CD4-positive, CD25-positive, alpha-beta regulatory T cell (primary cell): ENCODE data around the gene FOXR1. TPM values are rescaled to one million over a fixed set of nuclear protein-coding genes. Genes with fewer than 3 reads are reported as not detected.
A peak's percentile ranks its signal among the peaks of the same experiment; 100 is the strongest.
"Not testable (repeated sequence)": the region's sequence is repeated elsewhere in the genome, so short reads cannot be mapped to it uniquely, and the experiment has no call there.

ENCODE experiments used
- ATAC-seq, 2 donors: fragments of 150-1000 bp; cut with Tn5 transposase; one replicate each; pipeline ENCODE4 v1.10.0; 2021; ENCODE audit warnings: low read depth in 2 of 2, moderate number of reproducible peaks in 2 of 2, moderate library complexity in 1 of 2
- DNase-seq, 3 donors: peaks; one replicate each; pipeline versions ENCODE4 v3.0.0 to v3.0.0-alpha.2; 2012 to 2022; ENCODE audit warnings: mixed read lengths in 1 of 3
- H3K27ac ChIP-seq: one replicate; pipeline ENCODE4 v1.7.0; 2013; ENCODE audit warnings: mild to moderate bottlenecking, low read length; ENCODE audit not compliant: insufficient read depth, poor library complexity, severe bottlenecking
- H3K27me3 ChIP-seq: one replicate; pipeline ENCODE4 v1.7.0; 2013; ENCODE audit warnings: low read length; ENCODE audit not compliant: control insufficient read depth, insufficient read depth
- H3K36me3 ChIP-seq: one replicate; pipeline ENCODE4 v1.7.0; 2013; ENCODE audit warnings: mild to moderate bottlenecking, low read length, moderate library complexity; ENCODE audit not compliant: control insufficient read depth, insufficient read depth
- H3K4me1 ChIP-seq: 2 replicates; pipeline ENCODE4 v1.7.0; 2013; ENCODE audit warnings: mild to moderate bottlenecking, low read length; ENCODE audit not compliant: insufficient read depth, control insufficient read depth, poor library complexity, severe bottlenecking
- H3K4me3 ChIP-seq: one replicate; pipeline ENCODE4 v1.7.0; 2013; ENCODE audit warnings: low read depth, mild to moderate bottlenecking, low read length, moderate library complexity
- H3K9me3 ChIP-seq, 2 experiments: 1 replicate in 1 of 2; 2 replicates in 1 of 2; pipeline ENCODE4 v1.7.0; 2013; ENCODE audit warnings: low read length in 2 of 2, mild to moderate bottlenecking in 1 of 2, moderate library complexity in 1 of 2; ENCODE audit not compliant: control insufficient read depth in 2 of 2
- H3K27ac Mint-ChIP-seq, 3 donors: one replicate each; pipeline ENCODE4 v1.8.0; 2020 to 2022; ENCODE audit warnings: mild to moderate bottlenecking in 3 of 3, mixed read lengths in 3 of 3, moderate library complexity in 2 of 3
- H3K27me3 Mint-ChIP-seq: one replicate; pipeline ENCODE4 v1.8.0; 2022; ENCODE audit warnings: mild to moderate bottlenecking, mixed read lengths
- H3K36me3 Mint-ChIP-seq: one replicate; pipeline ENCODE4 v1.8.0; 2020; ENCODE audit warnings: mixed read lengths
- H3K4me1 Mint-ChIP-seq, 4 donors: one replicate each; pipeline ENCODE4 v1.8.0; 2020 to 2022; ENCODE audit warnings: mixed read lengths in 4 of 4, mild to moderate bottlenecking in 1 of 4
- H3K4me3 Mint-ChIP-seq, 4 donors: one replicate each; pipeline ENCODE4 v1.8.0; 2020 to 2022; ENCODE audit warnings: mild to moderate bottlenecking in 4 of 4, mixed read lengths in 4 of 4, moderate library complexity in 3 of 4
- H3K9me3 Mint-ChIP-seq, 7 donors: one replicate each; pipeline ENCODE4 v1.8.0; 2020 to 2022; ENCODE audit warnings: mixed read lengths in 7 of 7, mild to moderate bottlenecking in 3 of 7, moderate library complexity in 2 of 7
- polyA plus RNA-seq, 4 donors: library from polyadenylated mRNA; unstranded; fragments of 300-500 nt; fragmentation: Illumina TruSeq; gene quantifications; one replicate each; pipeline ENCODE4 v1.2.3, GENCODE V29; 2021
- total RNA-seq: library from RNA; stranded (reverse); gene quantifications from one replicate; pipeline ENCODE4 v1.2.3, GENCODE V29; 2022

FOXR1 gene
- total and polyA plus RNA-seq, 5 donors from 2014 or later = not detected

DNA sequence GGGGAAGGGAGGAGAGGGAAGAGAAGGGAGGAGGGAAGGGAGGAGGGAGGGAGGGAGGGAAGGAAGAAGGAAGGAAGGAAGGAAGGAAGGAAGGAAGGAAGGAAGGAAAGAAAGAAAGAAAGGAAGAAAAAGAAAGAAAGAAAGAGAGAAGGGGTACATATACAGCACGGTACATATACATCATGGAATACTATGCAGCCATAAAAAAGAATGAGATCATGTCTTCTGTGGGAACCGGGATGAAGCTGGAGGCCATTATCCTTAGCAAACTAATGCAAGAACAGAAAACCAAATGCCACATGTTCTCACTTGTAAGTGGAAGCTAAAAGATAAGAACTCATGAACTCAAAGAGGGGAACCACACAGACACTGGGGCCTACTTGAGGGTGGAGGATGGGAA is 2.1 kb upstream of the FOXR1 start:
- not testable (repeated sequence) for H3K27ac Mint-ChIP-seq, H3K27me3 ChIP-seq, H3K4me1 ChIP-seq, H3K9me3 ChIP-seq, H3K9me3 Mint-ChIP-seq, H3K27ac ChIP-seq, H3K4me1 Mint-ChIP-seq, H3K4me3 ChIP-seq, H3K4me3 Mint-ChIP-seq, H3K36me3 ChIP-seq, H3K36me3 Mint-ChIP-seq, DNase-seq, ATAC-seq
- peaks cover 21% of the 10 kb centered on the region for H3K27me3 Mint-ChIP-seq

DNA sequence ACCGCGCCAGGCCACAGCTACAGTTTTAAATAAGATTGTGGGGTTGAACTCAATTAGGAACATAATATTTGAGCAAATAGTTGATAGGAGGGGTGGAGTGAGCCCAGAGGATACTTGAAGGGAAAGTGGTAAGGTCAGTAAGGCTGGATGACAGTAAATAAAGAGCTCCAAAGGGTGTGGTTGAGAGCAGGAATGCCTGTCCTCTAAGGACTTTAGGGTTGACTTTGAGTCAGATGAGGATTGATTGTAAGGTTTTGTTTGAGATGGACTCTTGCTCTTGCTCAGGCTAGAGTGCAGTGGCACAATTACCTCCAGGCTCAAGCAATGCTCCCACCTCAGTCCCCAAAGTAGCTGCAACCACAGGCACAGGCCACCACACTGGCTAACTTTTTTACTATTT is 2.4 kb downstream of the FOXR1 start:
- no peak for DNase-seq
- Mint-ChIP-seq H3K9me3 (peaks cover 0 to 4% (median 0%) of the 10 kb centered on the region in 7 donors), H3K27me3 (peaks cover 23% of the 10 kb centered on the region), H3K27ac (no peak overlapping the region), H3K4me1 (peaks cover 0 to 2% (median 0%) of the 10 kb centered on the region in 4 donors), H3K36me3 (no peaks in the 10 kb centered on the region), H3K4me3 (no peak overlapping the region)
- Histone ChIP-seq H3K27ac (no peak overlapping the region), H3K9me3 (no peaks in the 10 kb centered on the region), H3K27me3 (peaks cover 5% of the 10 kb centered on the region), H3K4me1 (no peaks in the 10 kb centered on the region), H3K4me3 (no peak overlapping the region), H3K36me3 (no peaks in the 10 kb centered on the region)
- no peak for ATAC-seq

- Mint-ChIP-seq H3K36me3 (no peaks in the 10 kb centered on the region), H3K27me3 (peaks cover 10% of the 10 kb centered on the region), H3K4me1 (peaks cover 0 to 2% (median 0%) of the 10 kb centered on the region in 4 donors), H3K27ac (peak overlapping the region in 1 of 3 donors; percentile 27), H3K4me3 (no peak overlapping the region), H3K9me3 (peaks cover 0 to 3% (median 0%) of the 10 kb centered on the region in 7 donors)
- ATAC-seq = no peak
- no peaks in the 10 kb centered on the region for H3K4me1 ChIP-seq
- H3K27me3 ChIP-seq = peaks cover 5% of the 10 kb centered on the region
- no peaks in the 10 kb centered on the region for H3K9me3 ChIP-seq
- H3K36me3 ChIP-seq = no peaks in the 10 kb centered on the region
- no peak overlapping the region for H3K27ac ChIP-seq
- no peak for DNase-seq
- no peak overlapping the region for H3K4me3 ChIP-seq
These were observed 4.5 kb downstream of the FOXR1 start for GRCh38 chr11:118975771-118976709.

GRCh38 chr11:118979434-118979833 is 7.9 kb downstream of the FOXR1 start:
- DNase-seq = no peak

GRCh38 chr11:118980191-118980881 is 8.8 kb downstream of the FOXR1 start:
- H3K9me3 Mint-ChIP-seq = no peaks in the 10 kb centered on the region
- peaks cover 0 to 2% (median 0%) of the 10 kb centered on the region in 4 donors for H3K4me1 Mint-ChIP-seq
- H3K27me3 Mint-ChIP-seq = peaks cover 10% of the 10 kb centered on the region

More at GRCh38 chr11:118979434-118979833, 7.9 kb downstream of the FOXR1 start:
- peaks cover 10% of the 10 kb centered on the region for H3K27me3 Mint-ChIP-seq
- ATAC-seq = no peak
- no peaks in the 10 kb centered on the region for H3K36me3 Mint-ChIP-seq
- no peak overlapping the region for H3K4me3 ChIP-seq
- no peaks in the 10 kb centered on the region for H3K9me3 Mint-ChIP-seq
- H3K9me3 ChIP-seq = no peaks in the 10 kb centered on the region
- H3K27ac ChIP-seq = no peak overlapping the region
- H3K4me1 Mint-ChIP-seq = peaks cover 0 to 2% (median 0%) of the 10 kb centered on the region in 4 donors
- no peaks in the 10 kb centered on the region for H3K36me3 ChIP-seq
- no peak overlapping the region for H3K4me3 Mint-ChIP-seq
- H3K27me3 ChIP-seq = peaks cover 5% of the 10 kb centered on the region
- H3K4me1 ChIP-seq = no peaks in the 10 kb centered on the region
- H3K27ac Mint-ChIP-seq = no peak overlapping the region

DNA sequence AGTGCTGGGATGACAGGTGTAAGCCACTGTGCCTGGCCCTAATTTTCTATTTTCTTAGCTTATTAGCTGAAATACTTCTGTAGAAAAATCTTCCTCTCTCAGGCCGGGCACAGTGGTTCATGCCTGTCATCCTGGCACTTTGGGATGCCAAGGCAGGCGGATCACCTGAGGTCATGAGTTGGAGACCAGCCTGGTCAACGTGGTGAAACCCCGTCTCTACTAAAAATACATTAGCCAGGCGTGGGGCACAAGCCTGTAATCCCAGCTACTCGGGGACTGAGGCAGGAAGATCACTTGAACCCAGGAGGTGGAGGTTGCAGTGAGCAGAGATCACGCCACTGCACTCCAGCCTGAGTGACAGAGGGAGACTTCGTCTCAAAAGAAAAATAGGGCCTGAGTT is 12.8 kb downstream of the FOXR1 start:
- H3K27ac Mint-ChIP-seq, DNase-seq, H3K9me3 Mint-ChIP-seq, H3K27me3 ChIP-seq, H3K4me1 ChIP-seq, H3K27ac ChIP-seq, ATAC-seq, H3K27me3 Mint-ChIP-seq, H3K36me3 ChIP-seq, H3K4me3 ChIP-seq, H3K36me3 Mint-ChIP-seq, H3K9me3 ChIP-seq, H3K4me1 Mint-ChIP-seq, H3K4me3 Mint-ChIP-seq: not testable (repeated sequence)

More at GRCh38 chr11:118980191-118980881, 8.8 kb downstream of the FOXR1 start:
- Histone ChIP-seq H3K36me3 (no peaks in the 10 kb centered on the region), H3K27me3 (peaks cover 2% of the 10 kb centered on the region), H3K27ac (no peak overlapping the region), H3K9me3 (no peaks in the 10 kb centered on the region), H3K4me3 (no peak overlapping the region), H3K4me1 (no peaks in the 10 kb centered on the region)
- DNase-seq (no peak), ATAC-seq (no peak)
- Mint-ChIP-seq H3K27ac (no peak overlapping the region), H3K4me3 (no peak overlapping the region), H3K36me3 (no peaks in the 10 kb centered on the region)

DNA sequence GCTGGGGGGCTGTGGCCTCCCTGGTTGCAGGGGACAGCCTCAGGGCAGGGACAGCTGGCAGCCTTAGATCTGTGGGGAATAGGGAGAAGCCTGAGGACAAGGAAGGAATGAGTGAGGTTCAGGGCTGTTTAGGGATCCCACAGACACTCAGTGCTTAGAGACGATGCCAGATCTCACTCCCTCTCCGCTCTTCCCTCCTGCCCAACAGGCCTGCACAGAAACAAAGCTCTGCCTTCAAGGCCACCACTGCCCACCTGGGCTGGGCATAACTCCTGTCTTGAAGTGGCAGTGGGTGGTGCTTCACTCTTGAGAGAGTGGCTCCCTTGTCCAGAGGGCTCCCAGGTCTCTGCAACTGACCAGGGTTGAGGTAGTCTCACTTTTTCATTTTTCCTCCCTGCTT is 13.3 kb downstream of the FOXR1 start:
- no peak overlapping the region for H3K27ac Mint-ChIP-seq
- ATAC-seq = no peak
- no peaks in the 10 kb centered on the region for H3K9me3 ChIP-seq
- peaks cover 0 to 3% (median 0%) of the 10 kb centered on the region in 4 donors for H3K4me1 Mint-ChIP-seq
- H3K4me3 Mint-ChIP-seq = no peak overlapping the region
- no peaks in the 10 kb centered on the region for H3K27me3 Mint-ChIP-seq
- no peak overlapping the region for H3K27ac ChIP-seq
- DNase-seq = no peak
- H3K36me3 Mint-ChIP-seq = no peaks in the 10 kb centered on the region
- no peak overlapping the region for H3K4me3 ChIP-seq
- no peaks in the 10 kb centered on the region for H3K27me3 ChIP-seq
- H3K9me3 Mint-ChIP-seq = peaks cover 0 to 3% (median 0%) of the 10 kb centered on the region in 7 donors
- no peaks in the 10 kb centered on the region for H3K4me1 ChIP-seq
- no peaks in the 10 kb centered on the region for H3K36me3 ChIP-seq
